ENCODE results near the gene SPATA3.

SPATA3 gene

GRCh38 chr2:230995821-230996220 lies at the start of gene SPATA3:
Gene SPATA3 (plus strand): TSS chr2:230996121. CDS start chr2:230996234, 113 bp downstream.
- DNase-seq (ENCODE audit: low read depth, low spot score), result no peak
- ChIA-PET CTCF (interaction anchor here (0.8 to 2.6 kb wide), 4 partner anchors 9 to 172 kb away, joined by 3 to 16 read pairs (median 5); no protein-coding TSS in a partner anchor), POLR2A (no interaction called here)
- no peak within 1 kb of the TSS for H3K4me3 ChIP-seq (ENCODE audit: low read depth, low read length)
- TF ChIP-seq CTCF (IDR thresholded peaks at IDR 0.05; ENCODE audit: insufficient read depth, low read length, missing control alignments), result no peak

- H3K4me3 ChIP-seq (ENCODE audit: low read depth, low read length), result no peak overlapping the region
- POLR2A ChIA-PET, result interaction anchor here (0.5 kb wide), 1 partner anchor 128 kb away, joined by 3 read pairs; no protein-coding TSS in a partner anchor
- no peak for DNase-seq (ENCODE audit: low read depth, low spot score)
- TF ChIP-seq CTCF (IDR thresholded peaks at IDR 0.05; ENCODE audit: insufficient read depth, low read length, missing control alignments), result no peak
- CTCF ChIA-PET, result no interaction called here
Measured at GRCh38 chr2:230946429-230947234, 49.3 kb upstream of the SPATA3 start.

DNA sequence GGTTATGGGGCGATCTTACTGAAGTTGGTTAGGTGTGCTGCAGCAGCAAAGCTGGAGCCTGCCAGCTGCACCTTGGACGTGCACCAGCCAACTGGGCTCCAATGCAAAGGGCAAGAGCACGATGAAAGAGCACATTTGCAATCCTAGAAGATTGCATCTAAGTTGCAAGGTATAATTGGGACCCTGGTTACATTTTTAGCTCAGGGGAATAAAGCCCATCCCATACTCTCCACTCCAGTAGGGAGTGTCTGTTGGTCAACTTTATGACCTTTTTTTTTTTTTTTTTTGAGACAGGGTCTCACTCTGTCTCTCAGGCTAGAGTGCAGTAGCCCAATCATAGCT lies 48.7 kb upstream of the SPATA3 start:
- no peak for DNase-seq (ENCODE audit: low read depth, low spot score)
- no peak for TF ChIP-seq CTCF (IDR thresholded peaks at IDR 0.05; ENCODE audit: insufficient read depth, low read length, missing control alignments)
- POLR2A ChIA-PET, result no interaction called here
- CTCF ChIA-PET, result no interaction called here
- no peak overlapping the region for H3K4me3 ChIP-seq (ENCODE audit: low read depth, low read length)

- ChIA-PET CTCF (interaction anchor here (1.6 kb wide), 1 partner anchor 45 kb away, joined by 4 read pairs; no protein-coding TSS in a partner anchor), POLR2A (no interaction called here)
- no peak for TF ChIP-seq CTCF (IDR thresholded peaks at IDR 0.05; ENCODE audit: insufficient read depth, low read length, missing control alignments)
- no peak for DNase-seq (ENCODE audit: low read depth, low spot score)
- no peak overlapping the region for H3K4me3 ChIP-seq (ENCODE audit: low read depth, low read length)
Measured at GRCh38 chr2:230947908-230948365, 48.0 kb upstream of the SPATA3 start.

GRCh38 chr2:230949966-230950873 lies 45.7 kb upstream of the SPATA3 start:
- TF ChIP-seq CTCF (IDR thresholded peaks at IDR 0.05; ENCODE audit: insufficient read depth, low read length, missing control alignments), result no peak
- no peak overlapping the region for H3K4me3 ChIP-seq (ENCODE audit: low read depth, low read length)
- no peak for DNase-seq (ENCODE audit: low read depth, low spot score)
- CTCF ChIA-PET, result no interaction called here
- POLR2A ChIA-PET, result no interaction called here

DNA sequence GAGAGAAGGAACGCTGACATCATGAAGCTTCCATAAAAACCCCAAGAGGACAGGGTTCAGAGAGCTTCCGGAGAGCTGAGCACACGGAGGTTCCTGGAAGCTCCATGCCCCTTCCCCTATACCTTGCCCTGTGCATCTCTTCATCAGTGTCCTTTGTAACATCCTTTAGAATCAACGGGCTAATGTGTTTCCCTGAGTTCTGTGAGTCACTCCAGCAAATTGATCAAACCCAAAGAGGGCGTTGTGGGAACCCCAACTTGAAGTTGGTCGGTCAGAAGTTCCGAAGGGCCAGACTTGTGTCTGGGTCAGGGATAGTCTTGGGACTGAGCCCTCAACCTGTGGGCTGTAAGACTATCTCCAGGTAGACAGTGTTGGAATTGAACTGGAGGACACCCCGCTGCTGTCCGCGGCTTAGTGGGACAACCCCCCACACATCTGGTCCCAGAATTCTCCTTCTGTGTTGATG lies 45.0 kb upstream of the SPATA3 start:
- CTCF ChIA-PET, result no interaction called here
- POLR2A ChIA-PET, result no interaction called here
- no peak overlapping the region for H3K4me3 ChIP-seq (ENCODE audit: low read depth, low read length)
- no peak for DNase-seq (ENCODE audit: low read depth, low spot score)
- no peak for TF ChIP-seq CTCF (IDR thresholded peaks at IDR 0.05; ENCODE audit: insufficient read depth, low read length, missing control alignments)
